PFSK-1 (cell line): Measurements from ENCODE around the gene SLC25A31.

ENCODE experiments used
- FOXP2 ChIP-seq: optimal IDR thresholded peaks from 2 replicates; pipeline ENCODE3; 2011; ENCODE audit warnings: borderline replicate concordance, control low read depth, inconsistent platforms; ENCODE audit not compliant: insufficient read depth; ENCODE audit errors: extremely low read length, extremely low read depth
- POLR2AphosphoS5 ChIP-seq: IDR thresholded peaks from 2 replicates; pipeline ENCODE4 v1.6.1; 2012; ENCODE audit warnings: low read depth, mild to moderate bottlenecking, control low read depth, low read length, moderate library complexity
- REST ChIP-seq, 2 experiments: IDR thresholded peaks; 2 replicates each; pipeline versions ENCODE4 v1.6.1 to v1.8.0; 2011 to 2012; ENCODE audit warnings: low read depth in 2 of 2, low read length in 2 of 2, control low read depth in 1 of 2, inconsistent platforms in 1 of 2, mild to moderate bottlenecking in 1 of 2, moderate library complexity in 1 of 2; ENCODE audit not compliant: insufficient read depth in 1 of 2
- SIN3A ChIP-seq: IDR thresholded peaks from 2 replicates; pipeline ENCODE4 v1.6.1; 2012; ENCODE audit warnings: mild to moderate bottlenecking, low read length, moderate library complexity, borderline replicate concordance; ENCODE audit not compliant: insufficient read depth
- TAF1 ChIP-seq: IDR thresholded peaks from 2 replicates; pipeline ENCODE4 v1.6.1; 2012; ENCODE audit warnings: low read length, control low read depth, borderline replicate concordance; ENCODE audit not compliant: insufficient read depth

SLC25A31 gene

GRCh38 chr4:127783955-127784770 lies 54.0 kb downstream of the SLC25A31 start:
- TF ChIP-seq TAF1 (no peak), REST (IDR thresholded peaks at IDR 0.05; ENCODE audit: insufficient read depth in 1 of 2, low read depth in 2 of 2, low read length in 2 of 2) (no peak), POLR2AphosphoS5 (no peak), SIN3A (no peak), FOXP2 (no peak)

GRCh38 chr4:127788517-127788916 lies 58.3 kb downstream of the SLC25A31 start:
- TF ChIP-seq TAF1 (no peak), FOXP2 (no peak), SIN3A (no peak), REST (IDR thresholded peaks at IDR 0.05; ENCODE audit: insufficient read depth in 1 of 2, low read depth in 2 of 2, low read length in 2 of 2) (no peak), POLR2AphosphoS5 (no peak)

GRCh38 chr4:127791391-127791790 lies 61.2 kb downstream of the SLC25A31 start:
- TF ChIP-seq SIN3A (no peak), TAF1 (no peak), FOXP2 (no peak), POLR2AphosphoS5 (no peak), REST (IDR thresholded peaks at IDR 0.05; ENCODE audit: insufficient read depth in 1 of 2, low read depth in 2 of 2, low read length in 2 of 2) (no peak)

GRCh38 chr4:127793528-127793927 lies 63.3 kb downstream of the SLC25A31 start:
- TF ChIP-seq POLR2AphosphoS5 (no peak), FOXP2 (no peak), TAF1 (no peak), SIN3A (no peak), REST (IDR thresholded peaks at IDR 0.05; ENCODE audit: insufficient read depth in 1 of 2, low read depth in 2 of 2, low read length in 2 of 2) (no peak)
